Thyroid gland (tissue), 4 donors: Measurements from ENCODE around the gene SLC6A17. TPM values are rescaled to one million over a fixed set of nuclear protein-coding genes. Genes with fewer than 3 reads are reported as not detected.

Experiments used
- DNase-seq, 2 donors: peaks; one replicate each; pipeline ENCODE4 v3.0.0-alpha.2; 2019
- H3K27ac ChIP-seq, 3 donors: fragments of 200-600 bp; sonication (generic); 1 replicate in 2 of 3; 2 replicates in 1 of 3; pipeline ENCODE4 v1.5.1; 2016 to 2019; ENCODE audit warnings: mild to moderate bottlenecking in 1 of 3, moderate library complexity in 1 of 3
- H3K27me3 ChIP-seq: fragments of 200-600 bp; sonication (generic); one replicate; pipeline ENCODE4 v1.5.1; 2019
- H3K36me3 ChIP-seq, 2 donors: fragments of 200-600 bp; sonication (generic); one replicate each; pipeline ENCODE4 v1.5.1; 2016 to 2019
- H3K4me1 ChIP-seq, 2 donors: fragments of 200-600 bp; sonication (generic); one replicate each; pipeline ENCODE4 v1.5.1; 2017 to 2019
- H3K4me3 ChIP-seq, 3 donors: fragments of 200-600 bp; sonication (generic); replicated peaks in 1 of 3; 1 replicate in 2 of 3; 2 replicates in 1 of 3; pipeline ENCODE4 v1.5.1; 2016; ENCODE audit warnings: mild to moderate bottlenecking in 1 of 3
- H3K9me3 ChIP-seq: fragments of 200-600 bp; sonication (generic); one replicate; pipeline ENCODE4 v1.5.1; 2017
- POLR2A ChIP-seq, 2 donors: fragments of 450-650 bp; IDR thresholded peaks; one replicate each; pipeline ENCODE4 v1.6.1; 2017; ENCODE audit warnings: antibody characterized with exemption in 2 of 2, mild to moderate bottlenecking in 2 of 2, moderate library complexity in 1 of 2
- WGBS, 2 donors: methylation state at CpG; one replicate each; pipeline ENCODE4 v1.1.5; 2017; 5-methylcytosine and 5-hydroxymethylcytosine counted together
- intact Hi-C: fragments of 100-400 bp; cut with DNase I; formaldehyde crosslinking; loops from one replicate; pipeline ENCODE4 v1.15.1; 2023
- total RNA-seq, 4 donors: library from RNA; depleted of rRNA; stranded (reverse); fragments of >200 nt; gene quantifications; one replicate each; pipeline ENCODE4 v1.2.3, GENCODE V29; 2016
- TF ChIP-seq, protein P1 (sequence below), 6 experiments: fragments of 200-600 bp in 3 of 6; fragments of 450-650 bp in 3 of 6; sonication (generic) in 3 of 6; IDR thresholded peaks; one replicate each; pipeline ENCODE4 v1.5.1; 2016 to 2019; ENCODE audit warnings: antibody characterized with exemption in 6 of 6, mild to moderate bottlenecking in 2 of 6, inconsistent platforms in 1 of 6, moderate library complexity in 1 of 6

Gene SLC6A17
- total RNA-seq, 4 donors from 2014 or later, result under 0.01 to 0.49 (median 0.18) TPM

DNA sequence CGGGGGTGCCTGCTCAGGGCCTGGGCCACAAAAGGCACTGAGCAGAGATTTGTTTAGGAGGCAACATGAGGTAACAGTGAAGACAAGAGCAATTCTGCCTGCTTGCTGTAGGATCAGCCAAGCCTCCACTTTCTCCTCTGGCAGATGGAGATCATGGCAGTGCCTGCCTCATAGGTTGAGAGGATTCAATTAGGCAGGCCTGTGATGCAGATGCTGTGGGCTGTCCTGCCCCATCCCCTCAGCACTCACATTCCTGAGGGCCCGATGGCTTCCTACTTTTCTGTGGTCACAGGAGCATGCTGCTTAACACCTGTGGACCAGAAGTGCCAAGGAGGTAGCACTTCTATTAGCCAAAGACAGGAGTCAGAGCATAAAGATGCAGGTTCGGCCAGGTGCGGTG, 39.2 kb upstream of the SLC6A17 start:
- Histone ChIP-seq H3K9me3 (no peaks in the 10 kb centered on the region), H3K27ac (no peak overlapping the region), H3K27me3 (no peaks in the 10 kb centered on the region), H3K4me1 (no peaks in the 10 kb centered on the region), H3K4me3 (no peak overlapping the region), H3K36me3 (no peaks in the 10 kb centered on the region)
- intact Hi-C loops, result no loop called here
- TF ChIP-seq POLR2A (IDR thresholded peaks at IDR 0.05), result no peak
- TF ChIP-seq, protein P1, sequence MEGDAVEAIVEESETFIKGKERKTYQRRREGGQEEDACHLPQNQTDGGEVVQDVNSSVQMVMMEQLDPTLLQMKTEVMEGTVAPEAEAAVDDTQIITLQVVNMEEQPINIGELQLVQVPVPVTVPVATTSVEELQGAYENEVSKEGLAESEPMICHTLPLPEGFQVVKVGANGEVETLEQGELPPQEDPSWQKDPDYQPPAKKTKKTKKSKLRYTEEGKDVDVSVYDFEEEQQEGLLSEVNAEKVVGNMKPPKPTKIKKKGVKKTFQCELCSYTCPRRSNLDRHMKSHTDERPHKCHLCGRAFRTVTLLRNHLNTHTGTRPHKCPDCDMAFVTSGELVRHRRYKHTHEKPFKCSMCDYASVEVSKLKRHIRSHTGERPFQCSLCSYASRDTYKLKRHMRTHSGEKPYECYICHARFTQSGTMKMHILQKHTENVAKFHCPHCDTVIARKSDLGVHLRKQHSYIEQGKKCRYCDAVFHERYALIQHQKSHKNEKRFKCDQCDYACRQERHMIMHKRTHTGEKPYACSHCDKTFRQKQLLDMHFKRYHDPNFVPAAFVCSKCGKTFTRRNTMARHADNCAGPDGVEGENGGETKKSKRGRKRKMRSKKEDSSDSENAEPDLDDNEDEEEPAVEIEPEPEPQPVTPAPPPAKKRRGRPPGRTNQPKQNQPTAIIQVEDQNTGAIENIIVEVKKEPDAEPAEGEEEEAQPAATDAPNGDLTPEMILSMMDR (IDR thresholded peaks at IDR 0.05), result no peak
- 82 to 86% methylated on average over 3 to 4 of the region's 4 CpGs for WGBS, 2 donors
- DNase-seq, result no peak

DNA sequence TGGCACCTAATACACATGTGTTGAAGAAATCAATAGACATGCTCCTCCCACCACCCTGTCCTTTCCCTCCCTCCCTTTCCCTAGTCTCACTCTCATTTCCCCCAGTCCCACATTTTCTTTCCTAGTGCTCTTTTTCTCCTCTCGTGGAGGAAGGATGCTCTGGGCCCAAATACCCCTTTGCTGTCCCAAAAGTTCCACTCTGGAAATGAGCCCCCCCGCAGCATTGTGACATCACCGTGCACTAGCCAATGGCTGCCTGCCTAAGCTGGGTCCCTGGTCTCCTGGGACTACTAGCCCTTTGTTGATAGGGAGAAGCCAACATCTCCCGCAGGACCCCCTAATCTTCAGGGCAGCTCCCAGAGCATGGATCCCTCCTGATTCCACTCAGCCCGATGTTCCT, 38.2 kb upstream of the SLC6A17 start, which contains the start of gene UBL4B:
UBL4B (plus strand) TSS at position 301 of the 400 bp plus-strand sequence; CDS start at position 393, 92 bp downstream.
- H3K27me3 ChIP-seq, result no peaks in the 10 kb centered on the region
- no peak for TF ChIP-seq POLR2A (IDR thresholded peaks at IDR 0.05)
- TF ChIP-seq, protein P1 (IDR thresholded peaks at IDR 0.05), result no peak
- no peaks in the 10 kb centered on the region for H3K9me3 ChIP-seq
- no peaks in the 10 kb centered on the region for H3K4me1 ChIP-seq
- no peaks in the 10 kb centered on the region for H3K36me3 ChIP-seq
- no peak within 1 kb of the TSS for H3K27ac ChIP-seq
- DNase-seq, result no peak
- 83 to 88% methylated on average over 5 of the region's 5 CpGs for WGBS, 2 donors
- intact Hi-C loops, result no loop called here
- H3K4me3 ChIP-seq, result no peak within 1 kb of the TSS

DNA sequence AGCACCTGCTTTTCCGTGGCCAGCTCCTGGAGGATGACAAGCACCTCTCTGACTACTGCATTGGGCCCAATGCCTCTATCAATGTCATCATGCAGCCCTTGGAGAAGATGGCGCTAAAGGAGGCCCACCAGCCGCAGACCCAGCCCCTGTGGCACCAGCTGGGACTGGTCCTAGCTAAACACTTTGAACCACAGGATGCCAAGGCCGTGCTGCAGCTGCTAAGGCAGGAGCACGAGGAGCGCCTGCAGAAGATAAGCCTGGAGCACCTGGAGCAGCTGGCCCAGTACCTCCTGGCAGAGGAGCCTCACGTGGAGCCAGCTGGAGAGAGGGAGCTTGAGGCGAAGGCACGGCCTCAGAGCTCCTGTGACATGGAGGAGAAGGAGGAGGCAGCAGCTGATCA, 37.6 kb upstream of the SLC6A17 start:
- H3K4me3 ChIP-seq, result no peak overlapping the region
- no peaks in the 10 kb centered on the region for H3K27me3 ChIP-seq
- no peak for DNase-seq
- intact Hi-C loops, result no loop called here
- TF ChIP-seq POLR2A (IDR thresholded peaks at IDR 0.05), result no peak
- TF ChIP-seq, protein P1 (IDR thresholded peaks at IDR 0.05), result no peak
- H3K27ac ChIP-seq, result no peak overlapping the region
- H3K36me3 ChIP-seq, result no peaks in the 10 kb centered on the region
- H3K9me3 ChIP-seq, result no peaks in the 10 kb centered on the region
- no peaks in the 10 kb centered on the region for H3K4me1 ChIP-seq
- WGBS, 2 donors, result 60 to 69% methylated on average over 1 to 8 of the region's 9 CpGs

DNA sequence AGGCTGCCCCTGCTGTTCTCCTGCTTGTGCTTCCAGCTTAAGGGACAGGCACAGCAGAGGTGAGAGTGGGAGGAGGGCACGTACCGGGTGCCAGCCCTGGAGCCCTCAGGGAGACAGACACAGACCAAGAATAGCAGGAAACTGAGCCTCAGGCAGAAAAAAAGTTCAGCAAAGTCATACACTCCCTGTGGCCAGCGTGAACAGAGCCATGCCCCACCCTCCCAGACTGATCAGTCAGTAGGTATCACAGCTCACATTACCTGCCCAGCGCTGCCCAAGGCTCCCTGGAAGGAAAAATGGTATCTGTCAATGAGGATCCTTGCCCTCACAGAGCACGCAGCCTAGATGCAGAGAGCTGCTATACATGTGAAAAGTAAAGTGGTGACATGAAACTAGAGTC, 36.7 kb upstream of the SLC6A17 start:
- WGBS, 2 donors, result 38 to 57% methylated on average over 5 of the region's 5 CpGs
- Histone ChIP-seq H3K4me3 (no peak overlapping the region), H3K27ac (no peak overlapping the region), H3K36me3 (no peaks in the 10 kb centered on the region), H3K9me3 (no peaks in the 10 kb centered on the region), H3K27me3 (no peaks in the 10 kb centered on the region), H3K4me1 (no peaks in the 10 kb centered on the region)
- intact Hi-C loops, result no loop called here
- TF ChIP-seq, protein P1 (IDR thresholded peaks at IDR 0.05), result no peak
- no peak for TF ChIP-seq POLR2A (IDR thresholded peaks at IDR 0.05)
- DNase-seq, result no peak

DNA sequence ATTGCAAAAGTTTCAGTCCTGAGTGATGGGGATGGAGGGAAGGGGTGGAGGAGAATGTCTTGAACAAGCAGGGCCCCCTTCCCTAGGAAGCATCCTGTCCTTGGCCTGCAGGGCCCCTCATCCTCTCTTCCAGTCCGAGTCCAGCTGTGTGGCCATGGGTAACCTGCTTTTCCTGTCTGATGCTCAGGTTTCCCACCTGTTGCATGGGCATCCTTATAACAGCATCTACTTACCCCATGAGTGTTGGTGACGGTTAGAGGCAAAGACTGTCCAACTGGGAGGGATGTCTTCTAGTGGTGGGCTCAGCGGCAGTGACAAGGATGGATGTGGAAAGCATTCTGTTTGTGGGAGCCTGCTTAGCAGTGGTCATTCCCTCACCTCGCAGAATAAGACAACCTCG, 36.1 kb upstream of the SLC6A17 start:
- H3K27me3 ChIP-seq, result no peaks in the 10 kb centered on the region
- intact Hi-C loops, result no loop called here
- TF ChIP-seq, protein P1 (IDR thresholded peaks at IDR 0.05), result no peak
- no peak for TF ChIP-seq POLR2A (IDR thresholded peaks at IDR 0.05)
- no peaks in the 10 kb centered on the region for H3K36me3 ChIP-seq
- no peak for DNase-seq
- no peaks in the 10 kb centered on the region for H3K9me3 ChIP-seq
- no peak overlapping the region for H3K27ac ChIP-seq
- 79 to 86% methylated on average over 5 of the region's 5 CpGs for WGBS, 2 donors
- H3K4me3 ChIP-seq, result no peak overlapping the region
- no peaks in the 10 kb centered on the region for H3K4me1 ChIP-seq
